Mucosa of descending colon (tissue), 3 donors: ENCODE data around the gene DCAF10. TPM values are rescaled to one million over a fixed set of nuclear protein-coding genes. Genes with fewer than 3 reads are reported as not detected.

Experiments
- ATAC-seq: fragments of 200-7000 bp; cut with Tn5 transposase; one replicate; pipeline ENCODE4 v1.9.1; 2020; ENCODE audit warnings: mild to moderate bottlenecking, moderate library complexity
- DNase-seq, 3 donors: peaks; one replicate each; pipeline ENCODE4 v3.0.0-alpha.2; 2020
- H3K36me3 ChIP-seq: fragments of 200-600 bp; one replicate; pipeline ENCODE4 v1.8.0; 2021; ENCODE audit warnings: low read depth, mild to moderate bottlenecking
- H3K4me1 ChIP-seq: fragments of 200-600 bp; one replicate; pipeline ENCODE4 v1.8.0; 2021; ENCODE audit warnings: low read depth, mild to moderate bottlenecking
- H3K4me3 ChIP-seq: fragments of 200-600 bp; one replicate; pipeline ENCODE4 v1.8.0; 2021; ENCODE audit warnings: mild to moderate bottlenecking
- H3K9me3 ChIP-seq: fragments of 200-600 bp; one replicate; pipeline ENCODE4 v1.8.0; 2021; ENCODE audit warnings: mild to moderate bottlenecking
- intact Hi-C, 2 donors: fragments of 100-400 bp; cut with DNase I in 1 of 2; cut with micrococcal nuclease in 1 of 2; formaldehyde crosslinking; loops; one replicate each; pipeline versions ENCODE4 v1.11.0 to v1.11.1; 2022; cut with DNase I, micrococcal nuclease
- total RNA-seq, 3 donors: library from RNA; stranded (reverse); fragmentation: NEBNext Ultra II Directional in 2 of 3; extraction: Animal tissue kit (Norgen Biotek cat#: 25700) in 2 of 3; gene quantifications; one replicate each; pipeline versions ENCODE4 v1.2.1 to v1.2.4, GENCODE V29; 2021 to 2023
- TF ChIP-seq, protein P1 (sequence below): fragments of 200-600 bp; IDR thresholded peaks from one replicate; pipeline ENCODE4 v1.8.0; 2022; ENCODE audit warnings: antibody characterized with exemption, mild to moderate bottlenecking
- donor health status: DM: no; HTN: no; CAD: no; lungs with moderate emphysema.
- donor health status: DM: no; HTN: no; CAD: no.
- donor health status: DM: no; HTN: yes; CAD: no.

Gene DCAF10
- total RNA-seq, 3 donors from 2014 or later = 18.5 to 37.8 (median 26.6) TPM

DNA sequence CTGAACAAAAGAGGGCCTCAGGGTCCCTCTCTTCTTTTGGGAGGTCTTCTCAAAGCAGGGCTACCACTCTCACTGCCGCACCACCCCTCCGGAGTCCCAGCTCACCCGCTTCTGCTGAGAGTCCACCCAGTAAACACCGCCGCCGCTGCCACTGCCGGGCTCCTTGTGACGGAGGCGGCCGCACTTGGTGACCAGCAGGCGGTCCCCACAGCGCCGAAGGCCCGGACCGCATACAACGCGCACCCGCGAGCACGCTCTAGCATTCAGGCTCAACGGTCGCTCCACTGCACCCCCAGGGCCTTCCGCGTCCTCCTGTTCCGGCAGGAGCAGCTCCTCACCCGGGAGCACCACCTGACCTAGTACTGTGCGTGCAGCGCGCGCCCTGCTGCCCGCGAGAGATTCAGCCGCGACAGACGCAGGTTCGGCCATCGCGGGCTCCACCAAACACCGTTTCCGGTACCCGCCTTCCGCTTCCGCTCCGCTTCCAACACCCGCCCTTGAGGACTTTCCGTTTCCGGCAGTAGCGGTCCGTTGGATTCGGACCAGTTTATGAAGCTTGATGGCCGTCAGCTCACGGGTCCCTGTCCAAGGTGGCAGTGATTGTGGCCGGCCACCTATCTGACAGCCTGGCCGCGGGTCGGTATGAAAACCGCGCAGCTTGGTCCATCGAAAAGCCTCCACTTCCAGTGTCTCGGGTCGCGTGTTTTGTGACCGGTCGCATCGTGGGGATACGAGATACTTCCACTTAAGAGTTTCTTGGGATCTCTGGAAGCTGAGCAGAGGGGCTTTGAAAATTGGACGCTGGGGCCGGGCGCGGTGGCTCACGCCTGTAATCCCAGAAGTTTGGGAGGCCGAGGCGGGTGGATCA lies 15.7 kb upstream of the DCAF10 start, which contains the start of gene EXOSC3:
EXOSC3 (minus strand) TSS at position 449 of the 868 bp plus-strand sequence; CDS start at position 429, 20 bp downstream.
- peak; percentile 92 to 94 (median 93) for DNase-seq
- intact Hi-C loops = loop anchor here in 1 of 2 donors (10.0 kb wide), 1 partner anchor 610 kb away; the partner anchor contains the start of gene ALDH1B1
- ATAC-seq = peak; percentile 98
- no peaks in the 10 kb centered on the region for H3K9me3 ChIP-seq
- TF ChIP-seq, protein P1, sequence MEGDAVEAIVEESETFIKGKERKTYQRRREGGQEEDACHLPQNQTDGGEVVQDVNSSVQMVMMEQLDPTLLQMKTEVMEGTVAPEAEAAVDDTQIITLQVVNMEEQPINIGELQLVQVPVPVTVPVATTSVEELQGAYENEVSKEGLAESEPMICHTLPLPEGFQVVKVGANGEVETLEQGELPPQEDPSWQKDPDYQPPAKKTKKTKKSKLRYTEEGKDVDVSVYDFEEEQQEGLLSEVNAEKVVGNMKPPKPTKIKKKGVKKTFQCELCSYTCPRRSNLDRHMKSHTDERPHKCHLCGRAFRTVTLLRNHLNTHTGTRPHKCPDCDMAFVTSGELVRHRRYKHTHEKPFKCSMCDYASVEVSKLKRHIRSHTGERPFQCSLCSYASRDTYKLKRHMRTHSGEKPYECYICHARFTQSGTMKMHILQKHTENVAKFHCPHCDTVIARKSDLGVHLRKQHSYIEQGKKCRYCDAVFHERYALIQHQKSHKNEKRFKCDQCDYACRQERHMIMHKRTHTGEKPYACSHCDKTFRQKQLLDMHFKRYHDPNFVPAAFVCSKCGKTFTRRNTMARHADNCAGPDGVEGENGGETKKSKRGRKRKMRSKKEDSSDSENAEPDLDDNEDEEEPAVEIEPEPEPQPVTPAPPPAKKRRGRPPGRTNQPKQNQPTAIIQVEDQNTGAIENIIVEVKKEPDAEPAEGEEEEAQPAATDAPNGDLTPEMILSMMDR = no peak
- H3K4me3 ChIP-seq = peak within 1 kb of the TSS; percentile 76
- no peaks in the 10 kb centered on the region for H3K36me3 ChIP-seq
- peaks cover 10% of the 10 kb centered on the region for H3K4me1 ChIP-seq

DNA sequence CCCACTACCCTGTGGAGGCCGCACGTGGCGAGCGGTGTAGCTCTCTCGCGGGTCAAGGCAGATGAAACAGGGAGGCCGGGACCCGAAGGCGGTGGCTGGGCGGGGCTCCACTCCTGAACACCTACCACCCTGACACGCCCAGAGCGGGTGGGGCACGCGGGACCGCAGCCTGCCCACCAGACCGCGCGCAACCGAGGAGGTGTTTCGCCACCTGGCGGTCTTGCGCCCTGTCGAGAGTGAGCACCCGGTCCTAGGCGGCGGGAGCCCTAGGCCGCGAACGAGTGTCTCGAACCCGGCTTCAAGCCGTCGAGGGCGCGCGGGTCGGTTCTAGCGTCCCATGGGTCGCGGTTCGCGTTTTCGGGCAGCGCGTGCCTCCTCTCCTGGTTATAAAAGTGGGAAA lies 13.5 kb upstream of the DCAF10 start:
- DNase-seq = no peak
- intact Hi-C loops = loop anchor here in 1 of 2 donors (10.0 kb wide), 1 partner anchor 608 kb away; the partner anchor contains the start of gene ALDH1B1
- TF ChIP-seq, protein P1 = no peak

DNA sequence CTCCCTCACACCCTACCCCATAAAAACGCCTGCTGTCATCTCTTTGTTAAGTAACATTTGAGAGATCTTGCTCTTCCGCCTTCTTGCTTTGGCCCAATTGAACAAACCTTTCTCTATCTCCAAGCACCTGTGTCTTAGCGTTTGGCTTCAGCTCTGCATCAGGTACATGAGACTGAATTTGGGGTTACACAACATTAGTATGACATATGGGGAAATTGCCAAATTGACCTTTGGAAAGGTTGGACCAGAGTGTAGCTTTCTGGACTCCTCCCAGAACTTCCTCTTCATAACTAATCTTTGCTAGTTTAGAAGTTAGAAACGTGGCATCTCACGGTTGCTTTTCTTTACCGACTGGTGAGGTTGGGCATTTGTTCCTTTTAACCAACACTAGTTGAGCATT lies 12.3 kb upstream of the DCAF10 start:
- Histone ChIP-seq H3K36me3 (no peaks in the 10 kb centered on the region), H3K4me1 (peaks cover 10% of the 10 kb centered on the region), H3K9me3 (no peaks in the 10 kb centered on the region), H3K4me3 (no peak overlapping the region)
- TF ChIP-seq, protein P1 = no peak
- DNase-seq (no peak), ATAC-seq (no peak)
- intact Hi-C loops = loop anchor here in 1 of 2 donors (10.0 kb wide), 1 partner anchor 606 kb away; the partner anchor contains the start of gene ALDH1B1

More for the DNA sequence above, 13.5 kb upstream of the DCAF10 start:
- no peaks in the 10 kb centered on the region for H3K9me3 ChIP-seq
- H3K36me3 ChIP-seq = no peaks in the 10 kb centered on the region
- peaks cover 10% of the 10 kb centered on the region for H3K4me1 ChIP-seq
- ATAC-seq = no peak
- H3K4me3 ChIP-seq = no peak overlapping the region

DNA sequence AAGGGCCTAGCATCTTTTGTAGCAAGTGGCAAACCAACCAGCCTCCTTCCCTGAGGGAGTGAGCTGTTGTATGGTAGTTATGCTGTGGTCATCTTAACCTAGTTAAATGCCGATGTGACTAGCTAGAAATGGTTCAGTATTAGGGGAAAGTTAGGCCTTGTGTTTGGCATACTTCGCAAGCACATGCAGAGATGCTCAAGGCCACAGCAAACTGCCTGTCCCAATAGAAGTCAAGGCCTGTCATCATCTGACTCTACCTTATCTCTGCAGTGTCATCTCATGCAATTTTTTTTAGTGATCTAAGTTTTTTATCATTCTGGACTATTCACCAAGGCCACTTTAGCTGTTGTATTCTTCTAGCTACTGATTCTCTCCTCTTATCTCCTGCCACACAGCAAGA lies 10.5 kb upstream of the DCAF10 start:
- no peak for ATAC-seq
- Histone ChIP-seq H3K9me3 (no peaks in the 10 kb centered on the region), H3K4me1 (peaks cover 4% of the 10 kb centered on the region), H3K36me3 (no peaks in the 10 kb centered on the region), H3K4me3 (no peak overlapping the region)
- intact Hi-C loops = no loop called here
- DNase-seq = no peak
- TF ChIP-seq, protein P1 = no peak

DNA sequence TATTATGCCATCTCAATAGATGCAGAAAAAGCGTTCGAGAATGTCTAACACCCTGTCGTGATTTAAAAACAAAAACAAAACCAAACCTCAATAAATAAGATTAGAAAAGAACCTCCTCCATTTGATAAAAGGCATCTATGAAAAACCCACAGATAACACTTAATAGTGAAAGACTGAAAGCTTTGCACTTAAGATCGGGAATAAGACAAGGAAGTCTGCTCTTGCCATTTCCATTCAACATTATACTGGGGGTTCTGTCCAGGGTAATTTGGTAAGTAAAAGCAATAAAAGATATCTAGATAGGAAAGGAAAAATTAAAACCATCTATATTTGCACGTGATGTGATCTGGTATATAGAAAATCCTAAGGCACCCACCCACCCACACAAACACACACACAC lies 8.5 kb upstream of the DCAF10 start:
- no peak overlapping the region for H3K4me3 ChIP-seq
- no peaks in the 10 kb centered on the region for H3K4me1 ChIP-seq
- H3K36me3 ChIP-seq = no peaks in the 10 kb centered on the region
- TF ChIP-seq, protein P1 = no peak
- ATAC-seq (no peak), DNase-seq (no peak)
- intact Hi-C loops = no loop called here
- no peaks in the 10 kb centered on the region for H3K9me3 ChIP-seq
